GM18520 (cell line): ENCODE data around the gene SELENBP1.
A peak's percentile ranks its signal among the peaks of the same experiment; 100 is the strongest.
"Not testable (repeated sequence)": the region's sequence is repeated elsewhere in the genome, so short reads cannot be mapped to it uniquely, and the experiment has no call there.

ENCODE experiments used
- ATAC-seq: cut with Tn5 transposase; IDR thresholded peaks from one replicate; pipeline ENCODE4 v1.9.1; 2021; ENCODE audit not compliant: unreplicated experiment

The SELENBP1 gene

GRCh38 chr1:151384584-151384983, 12.1 kb upstream of the SELENBP1 start:
- no peak for ATAC-seq

- ATAC-seq = no peak
Observed at GRCh38 chr1:151377150-151377884, 4.8 kb upstream of the SELENBP1 start.

- no peak for ATAC-seq
Observed at GRCh38 chr1:151373196-151373595, 691 bp upstream of the SELENBP1 start.

GRCh38 chr1:151371370-151372057, 991 bp downstream of the SELENBP1 start:
- no peak for ATAC-seq

DNA sequence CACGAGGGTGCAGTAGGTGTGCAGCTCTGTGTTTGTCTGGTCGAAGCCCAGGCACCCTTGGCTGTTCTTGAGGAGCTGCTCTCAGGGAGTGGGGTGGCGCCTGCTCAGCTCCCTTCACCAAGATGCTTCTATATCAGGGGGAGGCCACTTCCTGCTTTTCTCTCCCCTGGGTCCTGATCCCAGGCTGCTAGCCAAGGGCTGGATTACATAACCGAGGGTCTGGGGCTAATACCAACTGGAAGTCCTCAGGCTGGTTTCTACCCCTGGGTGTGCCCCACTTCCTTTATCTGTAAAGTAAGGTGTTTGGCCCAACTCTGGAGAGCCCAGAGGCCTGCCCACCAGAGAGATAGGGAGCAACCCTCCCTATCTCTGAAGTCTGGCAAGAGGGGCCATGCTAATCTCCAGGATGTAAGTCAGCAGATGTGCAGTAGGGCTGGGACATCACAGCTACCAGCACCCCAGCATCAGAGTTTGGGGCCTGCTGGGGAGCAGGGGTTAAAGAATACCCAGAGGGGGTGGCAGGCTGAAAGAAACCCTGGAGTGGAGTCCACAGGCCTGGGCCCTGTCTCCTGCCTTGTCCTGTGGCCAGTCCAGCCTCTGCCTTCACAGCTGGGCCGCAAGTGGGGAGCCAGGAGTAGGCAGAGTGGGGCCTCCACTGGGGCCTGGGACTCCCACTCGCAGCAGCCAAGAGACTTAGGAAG, 2.1 kb downstream of the SELENBP1 start:
- ATAC-seq = no peak

GRCh38 chr1:151369621-151370048, 2.9 kb downstream of the SELENBP1 start:
- ATAC-seq = no peak

DNA sequence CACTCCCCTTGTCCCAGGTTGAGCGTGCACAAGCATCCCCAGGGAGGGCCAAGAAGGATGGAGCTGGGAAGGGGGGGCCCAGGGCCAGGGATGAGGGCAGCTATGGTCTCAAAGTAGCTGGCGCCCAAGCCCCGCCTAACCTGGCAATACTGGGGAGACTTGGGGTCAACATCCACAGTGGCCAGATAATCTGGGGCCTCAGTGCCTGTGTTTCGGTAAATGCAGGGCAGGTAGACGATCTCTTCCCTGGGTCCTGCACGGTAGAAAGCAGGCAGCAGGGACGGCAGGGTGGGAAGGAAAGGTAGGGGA, 3.2 kb downstream of the SELENBP1 start:
- no peak for ATAC-seq

GRCh38 chr1:151368393-151369301, 3.9 kb downstream of the SELENBP1 start:
- no peak for ATAC-seq

GRCh38 chr1:151367658-151368392, 4.7 kb downstream of the SELENBP1 start:
- no peak for ATAC-seq

DNA sequence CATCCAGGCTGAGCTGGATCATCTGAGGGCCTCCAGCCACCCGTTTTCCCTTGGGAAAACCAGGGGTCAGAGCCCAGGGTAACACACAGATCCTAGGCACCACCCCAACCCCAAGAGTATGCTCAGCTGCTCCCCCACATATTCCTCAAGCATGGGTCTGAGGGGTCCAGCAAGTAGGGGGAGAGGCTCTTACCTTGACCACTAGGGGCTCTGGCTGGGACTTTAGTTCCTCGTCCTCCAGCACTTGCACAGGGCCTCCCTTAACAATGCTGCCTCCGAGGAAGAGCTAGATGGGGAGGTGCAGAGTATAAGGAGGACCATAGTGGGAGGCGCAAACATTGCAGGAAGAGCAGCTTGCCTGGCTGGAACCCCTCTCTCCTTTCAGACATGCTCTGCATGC, 7.5 kb downstream of the SELENBP1 start:
- no peak for ATAC-seq

- ATAC-seq = no peak
Observed at GRCh38 chr1:151362308-151363155, 10.0 kb downstream of the SELENBP1 start.

GRCh38 chr1:151361883-151362282, 10.6 kb downstream of the SELENBP1 start:
- no peak for ATAC-seq

- no peak for ATAC-seq
Observed at GRCh38 chr1:151356696-151357095, 15.8 kb downstream of the SELENBP1 start.

GRCh38 chr1:151352021-151352718, 20.3 kb downstream of the SELENBP1 start:
- ATAC-seq = no peak

- not testable (repeated sequence) for ATAC-seq
Observed at GRCh38 chr1:151350323-151350722, 22.2 kb downstream of the SELENBP1 start.

- ATAC-seq = no peak
Observed at GRCh38 chr1:151347523-151348246, 24.8 kb downstream of the SELENBP1 start.

GRCh38 chr1:151346769-151347522, 25.6 kb downstream of the SELENBP1 start, which contains the start of gene RFX5:
TSS of gene RFX5 (minus strand) at chr1:151347252. CDS start at chr1:151346320, 932 bp downstream.
- ATAC-seq = peak; percentile 97
